Mucosa of descending colon (tissue), 3 donors: Measurements from ENCODE around the gene AKR7A3. TPM values are rescaled to one million over a fixed set of nuclear protein-coding genes. Genes with fewer than 3 reads are reported as not detected.
"Not testable (repeated sequence)": the region's sequence is repeated elsewhere in the genome, so short reads cannot be mapped to it uniquely, and the experiment has no call there.

Experiments
- ATAC-seq: fragments of 200-7000 bp; cut with Tn5 transposase; one replicate; pipeline ENCODE4 v1.9.1; 2020; ENCODE audit warnings: mild to moderate bottlenecking, moderate library complexity
- DNase-seq, 3 donors: peaks; one replicate each; pipeline ENCODE4 v3.0.0-alpha.2; 2020
- H3K36me3 ChIP-seq: fragments of 200-600 bp; one replicate; pipeline ENCODE4 v1.8.0; 2021; ENCODE audit warnings: low read depth, mild to moderate bottlenecking
- H3K4me1 ChIP-seq: fragments of 200-600 bp; one replicate; pipeline ENCODE4 v1.8.0; 2021; ENCODE audit warnings: low read depth, mild to moderate bottlenecking
- H3K4me3 ChIP-seq: fragments of 200-600 bp; one replicate; pipeline ENCODE4 v1.8.0; 2021; ENCODE audit warnings: mild to moderate bottlenecking
- H3K9me3 ChIP-seq: fragments of 200-600 bp; one replicate; pipeline ENCODE4 v1.8.0; 2021; ENCODE audit warnings: mild to moderate bottlenecking
- intact Hi-C, 2 donors: fragments of 100-400 bp; cut with DNase I in 1 of 2; cut with micrococcal nuclease in 1 of 2; formaldehyde crosslinking; loops; one replicate each; pipeline versions ENCODE4 v1.11.0 to v1.11.1; 2022; cut with DNase I, micrococcal nuclease
- total RNA-seq, 3 donors: library from RNA; stranded (reverse); fragmentation: NEBNext Ultra II Directional in 2 of 3; extraction: Animal tissue kit (Norgen Biotek cat#: 25700) in 2 of 3; gene quantifications; one replicate each; pipeline versions ENCODE4 v1.2.1 to v1.2.4, GENCODE V29; 2021 to 2023
- TF ChIP-seq, protein P1 (sequence below): fragments of 200-600 bp; IDR thresholded peaks from one replicate; pipeline ENCODE4 v1.8.0; 2022; ENCODE audit warnings: antibody characterized with exemption, mild to moderate bottlenecking
- donor health status: DM: no; HTN: no; CAD: no; lungs with moderate emphysema.
- donor health status: DM: no; HTN: no; CAD: no.
- donor health status: DM: no; HTN: yes; CAD: no.

The AKR7A3 gene
- total RNA-seq, 3 donors from 2014 or later = 40.9 to 97.8 (median 93.7) TPM

- H3K9me3 ChIP-seq = no peaks in the 10 kb centered on the region
- no peak for ATAC-seq
- peaks cover 3% of the 10 kb centered on the region for H3K36me3 ChIP-seq
- TF ChIP-seq, protein P1, sequence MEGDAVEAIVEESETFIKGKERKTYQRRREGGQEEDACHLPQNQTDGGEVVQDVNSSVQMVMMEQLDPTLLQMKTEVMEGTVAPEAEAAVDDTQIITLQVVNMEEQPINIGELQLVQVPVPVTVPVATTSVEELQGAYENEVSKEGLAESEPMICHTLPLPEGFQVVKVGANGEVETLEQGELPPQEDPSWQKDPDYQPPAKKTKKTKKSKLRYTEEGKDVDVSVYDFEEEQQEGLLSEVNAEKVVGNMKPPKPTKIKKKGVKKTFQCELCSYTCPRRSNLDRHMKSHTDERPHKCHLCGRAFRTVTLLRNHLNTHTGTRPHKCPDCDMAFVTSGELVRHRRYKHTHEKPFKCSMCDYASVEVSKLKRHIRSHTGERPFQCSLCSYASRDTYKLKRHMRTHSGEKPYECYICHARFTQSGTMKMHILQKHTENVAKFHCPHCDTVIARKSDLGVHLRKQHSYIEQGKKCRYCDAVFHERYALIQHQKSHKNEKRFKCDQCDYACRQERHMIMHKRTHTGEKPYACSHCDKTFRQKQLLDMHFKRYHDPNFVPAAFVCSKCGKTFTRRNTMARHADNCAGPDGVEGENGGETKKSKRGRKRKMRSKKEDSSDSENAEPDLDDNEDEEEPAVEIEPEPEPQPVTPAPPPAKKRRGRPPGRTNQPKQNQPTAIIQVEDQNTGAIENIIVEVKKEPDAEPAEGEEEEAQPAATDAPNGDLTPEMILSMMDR = no peak
- peaks cover 24% of the 10 kb centered on the region for H3K4me1 ChIP-seq
- H3K4me3 ChIP-seq = no peak overlapping the region
- no peak for DNase-seq
- intact Hi-C loops = no loop called here
Measured at GRCh38 chr1:19305880-19306279, 17.3 kb upstream of the AKR7A3 start.

DNA sequence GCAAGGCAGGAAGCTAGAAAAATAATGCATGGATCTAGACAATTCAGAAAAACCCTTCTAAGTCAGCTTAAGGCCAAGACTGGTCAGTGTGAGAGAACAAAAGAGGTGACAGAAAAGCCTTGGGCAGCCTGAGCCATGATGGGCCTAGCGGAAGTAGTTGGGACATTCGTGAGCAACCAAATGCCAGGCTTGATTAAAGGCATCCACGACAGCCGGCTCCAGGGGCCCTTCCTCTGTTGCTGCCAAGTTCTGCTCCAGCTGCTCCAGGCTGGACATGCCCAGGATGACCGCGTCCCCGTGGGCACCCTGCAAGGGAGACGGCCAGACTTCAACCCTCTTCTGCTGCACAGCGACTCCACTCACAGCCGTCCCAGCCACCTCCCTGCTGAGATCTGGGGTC, 15.5 kb upstream of the AKR7A3 start:
- intact Hi-C loops, ATAC-seq, H3K4me3 ChIP-seq, H3K36me3 ChIP-seq, H3K9me3 ChIP-seq: not testable (repeated sequence)
- H3K4me1 ChIP-seq = peaks cover 16% of the 10 kb centered on the region
- DNase-seq = peak in 1 of 3 donors; percentile 21

DNA sequence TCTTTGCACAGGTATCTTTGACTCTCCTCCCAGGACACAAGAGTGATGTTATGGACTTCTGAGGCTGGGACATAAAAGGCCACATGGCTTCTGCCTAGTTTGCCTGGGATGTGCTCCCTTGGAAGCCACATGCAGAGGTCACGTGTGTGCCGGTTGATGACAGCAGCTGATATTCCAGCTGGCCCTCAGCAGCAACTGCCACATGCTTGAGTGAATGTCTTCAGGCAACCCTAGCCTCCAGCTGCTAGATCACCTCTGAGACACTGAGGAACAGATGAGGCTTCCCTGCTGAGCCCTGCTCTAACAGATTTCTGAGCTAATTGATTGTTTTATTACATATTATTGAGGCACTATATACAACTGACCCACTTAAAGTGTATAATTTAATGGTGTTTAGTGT, 11.6 kb upstream of the AKR7A3 start:
- TF ChIP-seq, protein P1 = no peak
- peaks cover 3% of the 10 kb centered on the region for H3K36me3 ChIP-seq
- intact Hi-C loops = no loop called here
- H3K9me3 ChIP-seq = peaks cover 2% of the 10 kb centered on the region
- DNase-seq (no peak), ATAC-seq (no peak)
- H3K4me1 ChIP-seq = no peaks in the 10 kb centered on the region
- no peak overlapping the region for H3K4me3 ChIP-seq

DNA sequence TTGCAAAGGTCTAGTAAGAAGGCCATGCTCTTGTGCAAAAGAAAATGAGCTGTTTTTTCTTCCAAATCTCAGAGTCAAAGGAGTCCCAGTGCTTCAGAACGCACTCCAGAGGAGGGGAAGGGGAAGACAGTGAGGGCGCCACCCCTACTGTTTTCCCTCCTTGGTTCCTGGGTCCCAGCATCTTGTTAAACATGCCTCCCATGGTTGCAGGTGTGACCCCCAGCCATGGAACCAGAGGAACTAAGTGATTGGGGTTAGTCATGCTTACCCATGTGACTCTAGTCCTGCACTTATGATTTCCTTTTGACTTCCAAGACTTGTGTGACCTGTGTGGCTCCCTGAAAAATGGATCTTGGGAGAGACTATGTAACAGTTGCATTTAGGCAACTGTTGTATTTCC, 6.1 kb upstream of the AKR7A3 start:
- Histone ChIP-seq H3K36me3 (no peaks in the 10 kb centered on the region), H3K4me1 (no peaks in the 10 kb centered on the region), H3K4me3 (no peak overlapping the region), H3K9me3 (peaks cover 15% of the 10 kb centered on the region)
- DNase-seq = peak in 1 of 3 donors; percentile 1
- ATAC-seq = no peak
- intact Hi-C loops = no loop called here
- TF ChIP-seq, protein P1 = no peak

GRCh38 chr1:19289244-19289643, 674 bp upstream of the AKR7A3 start:
- peak overlapping the region; percentile 11 for H3K4me3 ChIP-seq
- no peak for ATAC-seq
- H3K36me3 ChIP-seq = no peaks in the 10 kb centered on the region
- TF ChIP-seq, protein P1 = no peak
- H3K9me3 ChIP-seq = peaks cover 3% of the 10 kb centered on the region
- H3K4me1 ChIP-seq = peaks cover 19% of the 10 kb centered on the region
- no peak for DNase-seq
- intact Hi-C loops = no loop called here

DNA sequence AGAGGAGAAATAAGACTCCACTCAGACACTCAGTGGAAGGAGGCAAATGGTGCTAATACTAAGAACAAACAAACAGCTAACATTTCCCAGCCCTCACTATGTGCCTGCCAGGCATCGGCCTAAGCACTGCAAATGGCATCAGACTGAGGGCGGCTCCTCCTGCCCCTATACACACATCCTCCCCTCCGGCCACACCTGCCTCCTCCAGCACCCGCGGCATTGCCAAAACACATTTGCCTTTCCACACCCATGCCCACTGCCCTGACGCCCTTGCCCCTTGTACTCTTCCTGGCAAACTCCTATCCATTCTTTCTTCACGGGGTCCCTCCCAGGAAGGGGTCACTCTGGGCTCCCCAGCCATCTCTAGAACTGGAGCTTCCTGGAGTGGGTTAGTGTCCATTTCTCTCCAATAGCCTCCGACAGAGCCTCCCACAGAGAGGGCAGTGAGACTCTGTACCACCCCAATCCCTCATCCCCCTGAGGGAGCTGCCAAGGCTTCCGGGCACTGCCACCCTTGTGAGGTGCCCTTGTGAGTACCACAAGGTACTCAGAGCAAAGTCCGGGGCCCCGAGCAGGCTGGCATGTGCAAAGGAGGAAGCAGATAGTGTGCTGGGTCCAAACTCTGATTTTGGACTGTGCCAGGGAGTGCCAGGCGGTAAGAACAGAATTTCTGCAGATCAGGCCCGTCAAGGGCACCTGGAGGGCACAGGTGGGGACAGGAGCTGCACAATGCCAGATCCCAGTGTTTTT, 959 bp downstream of the AKR7A3 start:
- peak overlapping the region; percentile 28 for H3K4me3 ChIP-seq
- peaks cover 19% of the 10 kb centered on the region for H3K4me1 ChIP-seq
- TF ChIP-seq, protein P1 = no peak
- DNase-seq = peak; percentile 81 to 84 (median 84)
- H3K36me3 ChIP-seq = no peaks in the 10 kb centered on the region
- no peaks in the 10 kb centered on the region for H3K9me3 ChIP-seq
- peak; percentile 77 for ATAC-seq
- intact Hi-C loops = no loop called here

- H3K36me3 ChIP-seq, intact Hi-C loops, H3K9me3 ChIP-seq, H3K4me3 ChIP-seq: not testable (repeated sequence)
- ATAC-seq (peak; percentile 69), DNase-seq (peak; percentile 66 to 80 (median 71))
- peaks cover 19% of the 10 kb centered on the region for H3K4me1 ChIP-seq
Measured at GRCh38 chr1:19285807-19286206, 2.8 kb downstream of the AKR7A3 start.

DNA sequence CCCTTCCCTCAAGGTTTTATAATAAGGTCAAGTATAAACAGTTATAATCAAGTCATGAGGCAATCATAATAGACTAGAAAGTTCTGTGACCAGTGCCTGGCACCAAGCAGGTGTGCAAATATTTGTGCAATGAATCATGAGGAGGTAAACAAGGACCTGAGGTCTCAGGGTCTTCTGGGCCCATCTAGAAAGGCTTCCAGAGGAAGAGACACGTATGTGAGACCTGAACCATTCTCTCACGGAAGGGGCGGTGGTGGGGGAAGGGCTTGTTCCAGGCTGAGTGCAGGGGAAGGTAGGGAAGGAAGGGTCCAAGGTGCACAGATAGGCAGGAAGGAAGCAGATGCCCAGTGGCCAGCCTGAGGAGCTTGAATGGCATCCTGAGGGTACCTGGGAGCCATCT, 3.2 kb downstream of the AKR7A3 start:
- H3K36me3 ChIP-seq, intact Hi-C loops, H3K4me3 ChIP-seq, DNase-seq, H3K9me3 ChIP-seq: not testable (repeated sequence)
- peak; percentile 5 for ATAC-seq
- peaks cover 19% of the 10 kb centered on the region for H3K4me1 ChIP-seq
